Activated B cell treated with CpG ODN at 0.5 μM for 24 hours (primary cell): ENCODE results near the gene MAFB. TPM values are rescaled to one million over a fixed set of nuclear protein-coding genes. Genes with fewer than 3 reads are reported as not detected.

Source experiments
- ATAC-seq: fragments of 200-7000 bp; cut with Tn5 transposase; one replicate; pipeline ENCODE4 v1.10.0; 2021; ENCODE audit warnings: low read depth, mild to moderate bottlenecking, moderate library complexity
- CTCF ChIA-PET: fragments of 350-600 bp; sonication (Branson Sonifier 250); formaldehyde crosslinking; loops from one replicate; lab custom pipeline; 2021; ENCODE audit warnings: antibody characterized with exemption; lab: Charles Lee
- POLR2A ChIA-PET: fragments of 350-600 bp; sonication (Branson Sonifier 250); formaldehyde crosslinking; loops from one replicate; lab custom pipeline; 2021; ENCODE audit warnings: antibody characterized with exemption; lab: Charles Lee
- DNase-seq: peaks from one replicate; pipeline ENCODE4 v3.0.0; 2022
- H3K27ac Mint-ChIP-seq: one replicate; pipeline ENCODE4 v1.8.0; 2020; ENCODE audit warnings: mixed read lengths
- H3K27me3 Mint-ChIP-seq: one replicate; pipeline ENCODE4 v1.8.0; 2021; ENCODE audit warnings: mixed read lengths
- H3K36me3 Mint-ChIP-seq: one replicate; pipeline ENCODE4 v1.8.0; 2021; ENCODE audit warnings: low read depth, mixed read lengths
- H3K4me1 Mint-ChIP-seq: one replicate; pipeline ENCODE4 v1.8.0; 2021; ENCODE audit warnings: mixed read lengths
- H3K4me3 Mint-ChIP-seq: one replicate; pipeline ENCODE4 v1.8.0; 2020; ENCODE audit warnings: mild to moderate bottlenecking, mixed read lengths
- H3K9me3 Mint-ChIP-seq: one replicate; pipeline ENCODE4 v1.8.0; 2020; ENCODE audit warnings: mixed read lengths
- CTCF ChIP-seq: fragments of 200-600 bp; IDR thresholded peaks from one replicate; pipeline ENCODE4 v1.8.0; 2022; ENCODE audit warnings: antibody characterized with exemption, mild to moderate bottlenecking
- intact Hi-C: fragments of 100-400 bp; cut with micrococcal nuclease; formaldehyde crosslinking; loops from one replicate; pipeline ENCODE4 v1.15.1; 2024
- total RNA-seq: library from RNA; stranded (reverse); gene quantifications from 2 replicates; pipeline ENCODE4 v1.2.3, GENCODE V29; 2022

Gene MAFB
- total RNA-seq, 1 donor from 2014 or later: 1.1 TPM

GRCh38 chr20:40666336-40666735 lies 22.7 kb downstream of the MAFB start:
- no peak overlapping the region for H3K27ac Mint-ChIP-seq

GRCh38 chr20:40664891-40665290 lies 24.1 kb downstream of the MAFB start:
- Mint-ChIP-seq H3K36me3 (no peaks in the 10 kb centered on the region), H3K27ac (no peak overlapping the region), H3K4me3 (no peak overlapping the region), H3K27me3 (no peaks in the 10 kb centered on the region), H3K9me3 (no peaks in the 10 kb centered on the region), H3K4me1 (no peaks in the 10 kb centered on the region)
- DNase-seq (no peak), ATAC-seq (no peak)
- intact Hi-C loops: no loop called here
- no peak for TF ChIP-seq CTCF
- POLR2A ChIA-PET: no interaction called here
- CTCF ChIA-PET: no interaction called here

More at GRCh38 chr20:40666336-40666735, 22.7 kb downstream of the MAFB start:
- DNase-seq (no peak), ATAC-seq (no peak)
- ChIA-PET CTCF (no interaction called here), POLR2A (no interaction called here)
- intact Hi-C loops: no loop called here
- Mint-ChIP-seq H3K36me3 (no peaks in the 10 kb centered on the region), H3K4me1 (no peaks in the 10 kb centered on the region), H3K4me3 (no peak overlapping the region), H3K27me3 (no peaks in the 10 kb centered on the region), H3K9me3 (no peaks in the 10 kb centered on the region)
- no peak for TF ChIP-seq CTCF

GRCh38 chr20:40663991-40664880 lies 24.8 kb downstream of the MAFB start:
- DNase-seq (no peak), ATAC-seq (no peak)
- Mint-ChIP-seq H3K9me3 (no peaks in the 10 kb centered on the region), H3K4me3 (no peak overlapping the region), H3K4me1 (no peaks in the 10 kb centered on the region), H3K36me3 (no peaks in the 10 kb centered on the region), H3K27ac (no peak overlapping the region), H3K27me3 (no peaks in the 10 kb centered on the region)
- ChIA-PET POLR2A (no interaction called here), CTCF (no interaction called here)
- intact Hi-C loops: no loop called here
- TF ChIP-seq CTCF: no peak

GRCh38 chr20:40663304-40663790 lies 25.7 kb downstream of the MAFB start:
- intact Hi-C loops: no loop called here
- TF ChIP-seq CTCF: no peak
- no peak overlapping the region for H3K4me3 Mint-ChIP-seq
- ATAC-seq (no peak), DNase-seq (no peak)
- ChIA-PET CTCF (no interaction called here), POLR2A (no interaction called here)
- no peaks in the 10 kb centered on the region for H3K9me3 Mint-ChIP-seq
- H3K27me3 Mint-ChIP-seq: no peaks in the 10 kb centered on the region
- H3K27ac Mint-ChIP-seq: no peak overlapping the region
- no peaks in the 10 kb centered on the region for H3K4me1 Mint-ChIP-seq
- H3K36me3 Mint-ChIP-seq: no peaks in the 10 kb centered on the region

- no peak for TF ChIP-seq CTCF
- POLR2A ChIA-PET: no interaction called here
- H3K27me3 Mint-ChIP-seq: peaks cover 3% of the 10 kb centered on the region
- H3K36me3 Mint-ChIP-seq: no peaks in the 10 kb centered on the region
- H3K4me1 Mint-ChIP-seq: no peaks in the 10 kb centered on the region
- no peak overlapping the region for H3K4me3 Mint-ChIP-seq
- no peak overlapping the region for H3K27ac Mint-ChIP-seq
- intact Hi-C loops: no loop called here
- ATAC-seq: no peak
- no peaks in the 10 kb centered on the region for H3K9me3 Mint-ChIP-seq
- CTCF ChIA-PET: no interaction called here
- no peak for DNase-seq
These were observed 29.5 kb downstream of the MAFB start for GRCh38 chr20:40659567-40659966.
